ENCODE results near the gene MAP1LC3B.

DNA sequence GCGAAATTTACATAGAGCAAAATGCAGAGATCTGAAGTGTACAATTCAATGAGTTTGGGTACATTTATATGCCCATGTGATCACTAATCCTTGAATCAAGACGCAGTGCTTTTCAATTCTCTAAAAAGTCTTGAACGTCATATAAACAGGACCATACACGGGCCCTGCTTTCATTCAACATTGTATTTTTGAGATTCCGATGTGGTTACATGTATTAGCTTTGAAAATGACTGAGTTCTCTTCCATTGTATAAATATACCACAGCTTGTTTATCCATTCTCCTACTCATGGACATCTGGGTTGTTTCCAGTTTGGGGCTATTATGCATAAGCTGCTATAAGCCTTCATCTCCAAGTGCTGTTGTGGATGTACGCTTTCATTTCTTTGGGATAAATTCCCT lies 55.2 kb downstream of the MAP1LC3B start:
- TF ChIP-seq EZH2 (IDR thresholded peaks at IDR 0.05): no peak
- TF ChIP-seq, protein P1, sequence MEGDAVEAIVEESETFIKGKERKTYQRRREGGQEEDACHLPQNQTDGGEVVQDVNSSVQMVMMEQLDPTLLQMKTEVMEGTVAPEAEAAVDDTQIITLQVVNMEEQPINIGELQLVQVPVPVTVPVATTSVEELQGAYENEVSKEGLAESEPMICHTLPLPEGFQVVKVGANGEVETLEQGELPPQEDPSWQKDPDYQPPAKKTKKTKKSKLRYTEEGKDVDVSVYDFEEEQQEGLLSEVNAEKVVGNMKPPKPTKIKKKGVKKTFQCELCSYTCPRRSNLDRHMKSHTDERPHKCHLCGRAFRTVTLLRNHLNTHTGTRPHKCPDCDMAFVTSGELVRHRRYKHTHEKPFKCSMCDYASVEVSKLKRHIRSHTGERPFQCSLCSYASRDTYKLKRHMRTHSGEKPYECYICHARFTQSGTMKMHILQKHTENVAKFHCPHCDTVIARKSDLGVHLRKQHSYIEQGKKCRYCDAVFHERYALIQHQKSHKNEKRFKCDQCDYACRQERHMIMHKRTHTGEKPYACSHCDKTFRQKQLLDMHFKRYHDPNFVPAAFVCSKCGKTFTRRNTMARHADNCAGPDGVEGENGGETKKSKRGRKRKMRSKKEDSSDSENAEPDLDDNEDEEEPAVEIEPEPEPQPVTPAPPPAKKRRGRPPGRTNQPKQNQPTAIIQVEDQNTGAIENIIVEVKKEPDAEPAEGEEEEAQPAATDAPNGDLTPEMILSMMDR (IDR thresholded peaks at IDR 0.05): no peak
